GM21381 (cell line): ENCODE results near the gene TMTC2.
"Not testable (repeated sequence)": the region's sequence is repeated elsewhere in the genome, so short reads cannot be mapped to it uniquely, and the experiment has no call there.

Experiments used
- ATAC-seq: cut with Tn5 transposase; IDR thresholded peaks from one replicate; pipeline ENCODE4 v1.9.1; 2021; ENCODE audit warnings: mild to moderate bottlenecking, moderate library complexity; ENCODE audit not compliant: unreplicated experiment

Gene TMTC2

GRCh38 chr12:82838131-82838551 is 151.4 kb downstream of the TMTC2 start:
- ATAC-seq: no peak

- ATAC-seq: no peak
Observed at GRCh38 chr12:82838827-82839226, 152.1 kb downstream of the TMTC2 start.

DNA sequence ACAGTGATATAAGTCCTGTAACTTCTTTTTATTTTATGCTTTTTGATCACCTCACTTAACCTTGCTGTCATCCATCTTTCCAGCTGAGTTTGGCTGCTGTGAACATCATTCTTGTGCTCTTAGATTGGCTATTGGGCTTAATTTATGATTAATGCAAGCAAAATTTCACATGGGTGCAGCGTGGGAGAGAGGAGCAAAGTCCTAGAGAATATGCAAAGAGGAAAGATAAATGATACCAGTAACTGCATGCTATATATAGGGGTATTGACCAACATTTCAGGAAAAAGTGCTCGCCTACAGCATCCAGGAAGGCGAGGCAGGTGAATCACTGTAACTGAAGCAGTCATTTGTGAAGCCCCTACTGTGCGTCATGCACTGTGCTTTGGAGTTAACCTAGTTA is 153.1 kb downstream of the TMTC2 start:
- ATAC-seq: no peak

- no peak for ATAC-seq
Observed at GRCh38 chr12:82841487-82841904, 154.8 kb downstream of the TMTC2 start.

- ATAC-seq: no peak
Observed at GRCh38 chr12:82842480-82842879, 155.8 kb downstream of the TMTC2 start.

DNA sequence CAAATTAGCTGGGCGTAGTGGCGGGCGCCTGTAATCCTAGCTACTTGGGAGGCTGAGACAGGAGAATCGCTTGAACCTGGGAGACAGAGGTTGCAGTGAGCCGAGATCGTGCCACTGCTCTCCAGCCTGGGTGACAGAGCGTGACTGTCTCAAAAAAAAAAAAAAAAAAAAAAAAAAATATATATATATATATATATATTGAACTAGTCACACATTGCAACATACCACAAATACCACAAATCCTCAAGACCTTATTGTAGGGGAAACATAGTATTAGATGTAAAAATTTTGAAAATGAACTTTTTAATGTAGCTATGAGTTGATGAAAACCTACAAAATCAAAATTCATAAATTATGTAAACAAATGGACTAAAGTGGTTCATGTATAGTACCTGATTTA is 158.4 kb downstream of the TMTC2 start:
- ATAC-seq: not testable (repeated sequence)

DNA sequence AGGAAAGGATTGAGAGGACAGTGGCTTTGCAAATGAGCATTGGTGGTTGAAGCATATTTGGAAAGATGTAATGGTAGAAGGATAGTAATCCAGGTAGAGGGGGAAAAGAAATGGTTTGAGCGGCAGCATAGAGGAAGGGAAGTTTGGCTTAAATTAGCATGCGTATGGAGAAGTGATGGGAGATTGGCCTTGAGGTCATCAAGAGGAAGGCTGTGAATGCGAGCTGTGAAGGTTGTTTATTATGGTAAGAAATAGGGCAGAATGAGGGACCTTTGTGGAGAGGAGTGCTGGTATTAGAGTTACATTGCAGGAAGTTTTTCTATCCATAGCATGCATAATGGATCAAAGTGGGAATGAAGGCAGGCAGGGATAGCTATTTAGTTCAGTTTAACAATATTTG is 162.1 kb downstream of the TMTC2 start:
- no peak for ATAC-seq

GRCh38 chr12:82852529-82852928 is 165.8 kb downstream of the TMTC2 start:
- no peak for ATAC-seq

- peak; percentile 86 for ATAC-seq
Observed at GRCh38 chr12:82855872-82856271, 169.2 kb downstream of the TMTC2 start.

GRCh38 chr12:82857276-82857675 is 170.6 kb downstream of the TMTC2 start:
- ATAC-seq: no peak

GRCh38 chr12:82857911-82858533 is 171.3 kb downstream of the TMTC2 start:
- ATAC-seq: no peak

GRCh38 chr12:82858534-82858917 is 171.8 kb downstream of the TMTC2 start:
- ATAC-seq: no peak

- ATAC-seq: no peak
Observed at GRCh38 chr12:82862069-82862841, 175.5 kb downstream of the TMTC2 start.

- no peak for ATAC-seq
Observed at GRCh38 chr12:82862876-82863649, 176.4 kb downstream of the TMTC2 start.

DNA sequence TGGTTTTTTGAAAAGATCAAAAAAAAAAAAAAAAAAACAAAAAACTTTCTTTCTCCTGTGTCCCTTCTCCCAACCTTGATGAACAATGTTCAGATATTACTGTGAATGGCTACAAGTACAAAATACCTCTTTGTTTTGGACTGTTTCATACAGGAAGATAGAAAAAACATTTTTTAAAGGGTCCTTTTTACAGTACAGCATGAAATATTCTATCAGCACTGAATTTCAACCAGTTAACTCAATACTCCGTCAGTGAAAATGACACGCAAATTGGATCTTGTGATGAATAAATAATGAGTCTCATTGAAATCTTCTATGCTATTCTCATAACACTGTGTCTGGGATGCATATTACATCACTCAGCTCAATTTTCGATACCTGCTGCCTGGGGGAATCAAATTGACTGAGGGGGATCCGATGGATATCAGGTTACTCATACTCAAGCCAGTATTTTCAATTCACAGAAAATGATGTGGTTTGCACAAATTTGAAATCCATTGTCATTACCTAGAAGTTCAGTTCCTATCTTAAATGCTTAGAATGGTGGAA is 179.6 kb downstream of the TMTC2 start:
- ATAC-seq: no peak

GRCh38 chr12:82866946-82867345 is 180.2 kb downstream of the TMTC2 start:
- ATAC-seq: no peak

DNA sequence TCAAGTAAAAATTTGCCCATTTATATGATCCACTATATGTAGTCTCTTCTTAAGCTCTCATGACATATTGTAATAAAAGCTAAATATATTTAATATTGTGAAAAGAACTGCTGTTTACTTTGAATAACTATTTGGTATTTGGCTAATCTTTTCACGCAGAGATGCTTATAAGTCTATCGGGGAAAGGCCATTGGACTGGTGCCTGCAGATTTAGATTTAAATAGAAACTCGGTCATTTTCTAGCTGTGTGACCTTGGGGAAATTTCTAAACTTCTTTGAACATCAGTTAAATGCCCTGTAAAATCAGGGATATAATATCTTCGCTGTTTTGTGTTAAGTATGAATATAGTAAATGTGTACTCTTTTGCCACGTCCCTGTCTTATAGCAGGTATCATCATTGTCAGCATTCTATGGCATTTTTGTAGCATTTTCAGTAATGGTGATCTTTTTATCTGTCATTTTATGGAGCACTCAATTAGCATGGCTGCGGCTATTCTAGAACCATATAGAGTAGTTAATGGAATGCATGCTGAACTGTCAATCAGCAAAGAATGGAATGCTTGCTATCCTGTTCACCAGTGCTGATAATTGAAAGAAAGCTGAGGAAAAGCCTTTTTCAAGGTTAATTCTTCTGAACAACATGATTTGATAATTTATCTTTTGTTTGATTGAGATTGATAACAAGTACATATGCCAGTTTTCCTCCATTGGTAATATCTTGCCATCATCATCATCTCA is 181.2 kb downstream of the TMTC2 start:
- no peak for ATAC-seq

DNA sequence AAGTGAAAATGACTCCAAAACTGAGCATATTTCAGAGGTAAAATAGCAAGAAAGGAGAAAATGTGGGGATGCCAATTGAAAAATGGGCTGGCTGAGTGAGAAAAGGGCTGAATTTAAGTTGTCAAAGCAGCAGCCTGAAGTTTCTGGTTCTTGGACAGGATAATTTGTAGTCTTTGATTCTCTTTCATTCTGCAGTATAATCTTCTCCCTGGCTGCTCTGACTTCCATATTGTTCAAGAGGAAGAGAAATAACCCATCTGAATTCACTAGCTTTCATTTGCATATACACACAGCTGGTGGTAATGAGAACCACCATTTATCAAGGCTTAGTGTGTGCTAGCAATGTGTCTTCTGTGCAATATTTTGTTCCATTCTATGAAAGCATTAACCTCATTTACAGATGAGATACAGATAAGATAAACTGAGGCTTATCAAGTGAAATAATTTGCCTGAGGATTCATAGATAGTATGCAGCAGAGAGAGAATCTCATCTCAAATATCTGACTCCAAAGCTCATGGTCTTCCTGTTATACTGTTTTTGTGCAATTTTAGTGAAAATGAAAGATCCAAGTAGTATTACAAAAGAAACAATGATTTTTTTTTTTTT is 184.2 kb downstream of the TMTC2 start:
- ATAC-seq: peak; percentile 75

DNA sequence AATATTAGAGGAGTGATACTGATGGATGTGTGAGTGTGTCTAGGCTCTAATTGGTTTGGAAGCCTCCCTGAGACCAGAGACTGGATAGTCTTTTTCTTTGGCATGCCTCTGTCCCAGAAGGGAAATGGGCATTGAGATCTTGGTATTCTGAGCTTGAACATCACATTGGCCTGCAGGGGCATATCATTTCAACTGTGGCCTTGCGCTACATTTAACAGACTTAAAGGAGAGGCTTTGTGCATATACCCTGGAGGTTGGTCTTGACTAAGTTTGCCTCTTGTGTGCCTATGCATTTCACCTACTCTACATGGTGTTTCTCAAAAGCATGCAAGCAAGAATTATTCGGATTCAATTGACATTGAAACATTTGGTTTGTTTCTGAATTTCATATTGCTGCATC is 185.4 kb downstream of the TMTC2 start:
- ATAC-seq: no peak

DNA sequence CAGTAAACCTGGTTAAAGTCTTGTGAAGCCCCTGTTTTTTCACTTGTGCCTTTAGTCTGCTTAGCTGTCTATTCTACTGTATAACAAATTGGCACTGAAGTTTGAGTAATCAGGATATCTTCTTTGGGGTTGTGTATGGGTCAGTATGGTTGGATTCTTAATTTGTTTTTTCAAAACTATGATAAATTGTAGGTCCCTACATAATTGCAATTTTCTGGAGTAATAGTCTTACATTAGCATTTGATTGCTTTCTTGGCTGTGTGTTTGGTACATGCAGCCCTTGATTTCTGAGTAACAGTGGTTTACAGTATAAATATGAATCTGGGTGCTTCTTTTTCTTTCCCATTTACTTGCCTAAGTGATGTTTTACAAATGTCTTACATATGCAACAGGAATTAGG is 186.6 kb downstream of the TMTC2 start:
- no peak for ATAC-seq
